Rectal smooth muscle tissue (tissue), 1 donor: ENCODE data around the gene TIAM1.

Experiments
- H3K27ac ChIP-seq: one replicate; pipeline ENCODE4 v1.7.0; 2013; ENCODE audit warnings: low read depth, low read length, inconsistent platforms
- H3K27me3 ChIP-seq: one replicate; pipeline ENCODE4 v1.7.0; 2013; ENCODE audit warnings: low read length; ENCODE audit not compliant: control insufficient read depth, insufficient read depth
- H3K36me3 ChIP-seq: one replicate; pipeline ENCODE4 v1.7.0; 2013; ENCODE audit warnings: low read length; ENCODE audit not compliant: control insufficient read depth, insufficient read depth
- H3K4me1 ChIP-seq: one replicate; pipeline ENCODE4 v1.7.0; 2013; ENCODE audit warnings: low read length; ENCODE audit not compliant: control insufficient read depth, insufficient read depth
- H3K4me3 ChIP-seq: one replicate; pipeline ENCODE4 v1.7.0; 2013; ENCODE audit warnings: low read length
- H3K9ac ChIP-seq: one replicate; pipeline ENCODE4 v1.7.0; 2013; ENCODE audit warnings: low read length

TIAM1 gene

DNA sequence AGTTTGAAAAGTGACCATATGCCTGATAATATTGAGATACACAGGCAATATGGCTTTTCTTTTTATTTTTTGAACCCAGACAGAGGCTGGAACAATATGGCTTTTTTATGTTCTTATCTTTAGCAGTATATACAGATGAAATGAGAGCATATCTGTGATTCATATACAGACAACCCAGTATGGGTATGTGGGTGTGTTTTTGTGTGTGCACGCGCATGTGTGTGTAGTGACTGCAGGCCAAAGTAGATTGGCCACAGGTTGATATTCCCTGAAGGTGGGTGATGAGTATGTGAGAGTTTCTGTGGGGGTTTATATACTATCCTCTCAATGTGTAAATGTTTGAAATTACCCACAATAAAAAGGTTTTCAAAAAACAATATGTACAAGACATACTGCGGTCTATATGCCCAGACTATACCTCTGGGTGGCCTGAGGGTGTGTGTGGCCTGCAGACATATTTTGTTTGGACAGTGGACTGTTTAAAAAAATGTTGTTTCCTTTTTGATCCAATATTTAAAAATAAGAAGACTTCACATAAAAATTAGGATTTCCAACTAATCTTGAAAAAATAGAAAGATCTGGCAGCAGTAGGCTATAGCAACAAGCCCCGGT, 26.3 kb upstream of the TIAM1 start:
- Histone ChIP-seq H3K9ac (no peak overlapping the region), H3K4me1 (no peaks in the 10 kb centered on the region), H3K27ac (no peak overlapping the region), H3K4me3 (no peak overlapping the region), H3K36me3 (no peaks in the 10 kb centered on the region), H3K27me3 (no peaks in the 10 kb centered on the region)

DNA sequence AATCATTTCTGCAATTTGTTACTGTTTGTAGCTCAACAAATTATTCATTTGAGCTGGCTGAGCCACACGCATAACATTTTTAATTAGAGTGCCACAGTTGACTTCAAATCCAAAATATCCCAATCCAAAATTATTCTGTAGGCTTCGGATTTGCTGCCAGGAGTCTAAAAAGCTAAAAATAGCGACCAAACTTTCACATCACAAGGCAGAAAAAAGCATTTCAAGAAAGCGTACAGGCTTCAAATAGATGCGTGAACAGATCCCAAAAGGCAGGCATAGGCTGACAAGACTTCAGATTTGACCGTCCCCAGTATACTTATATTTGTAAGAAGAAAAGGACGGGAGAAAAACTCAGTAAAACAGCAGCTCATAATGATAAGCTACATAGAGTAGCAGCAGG, 24.3 kb upstream of the TIAM1 start:
- no peaks in the 10 kb centered on the region for H3K36me3 ChIP-seq

DNA sequence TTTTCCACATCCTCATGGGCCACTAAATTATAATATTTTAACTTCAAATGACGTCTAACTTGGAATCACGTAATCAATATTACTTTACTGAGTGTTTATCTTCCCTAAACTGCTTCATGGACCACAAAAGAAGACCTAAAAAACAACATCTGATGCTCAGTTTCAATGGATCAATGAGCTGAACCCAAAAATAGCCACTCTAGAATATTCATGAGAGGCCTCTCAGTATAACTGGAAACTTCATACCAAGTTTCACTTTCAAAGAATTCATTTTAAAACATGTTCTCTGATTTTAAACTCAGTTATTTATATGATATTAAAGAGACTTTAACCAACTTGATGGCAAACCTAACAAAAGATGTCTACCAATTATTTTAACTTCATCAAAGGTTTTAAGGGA, 23.7 kb upstream of the TIAM1 start:
- no peaks in the 10 kb centered on the region for H3K36me3 ChIP-seq
- H3K4me1 ChIP-seq, result no peaks in the 10 kb centered on the region
- no peak overlapping the region for H3K9ac ChIP-seq
- no peak overlapping the region for H3K4me3 ChIP-seq
- no peaks in the 10 kb centered on the region for H3K27me3 ChIP-seq
- H3K27ac ChIP-seq, result no peak overlapping the region

More for the DNA sequence above, 24.3 kb upstream of the TIAM1 start:
- H3K9ac ChIP-seq, result no peak overlapping the region
- no peaks in the 10 kb centered on the region for H3K4me1 ChIP-seq
- no peaks in the 10 kb centered on the region for H3K27me3 ChIP-seq
- no peak overlapping the region for H3K4me3 ChIP-seq
- H3K27ac ChIP-seq, result no peak overlapping the region

DNA sequence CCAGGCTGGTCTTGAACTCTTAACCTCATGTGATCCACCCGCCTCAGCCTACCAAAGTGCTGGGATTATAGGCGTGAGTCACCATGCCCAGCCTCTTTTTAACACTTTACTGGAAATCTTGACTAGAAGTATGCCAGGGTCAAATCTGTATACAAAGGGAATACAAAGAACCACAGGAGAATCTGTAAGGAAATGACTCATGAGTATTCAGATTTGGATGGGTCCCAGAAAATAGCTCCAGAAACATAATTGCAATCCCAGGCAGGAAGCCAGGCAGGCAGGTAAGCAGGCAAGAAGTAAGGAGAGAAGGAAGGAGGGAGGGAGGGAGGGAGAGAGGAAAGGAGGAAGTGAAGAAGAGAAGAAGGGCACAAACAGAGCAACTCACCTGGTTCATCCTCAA, 22.8 kb upstream of the TIAM1 start:
- H3K4me1 ChIP-seq, result no peaks in the 10 kb centered on the region
- no peak overlapping the region for H3K27ac ChIP-seq
- H3K4me3 ChIP-seq, result no peak overlapping the region
- no peak overlapping the region for H3K9ac ChIP-seq
- H3K27me3 ChIP-seq, result no peaks in the 10 kb centered on the region
- H3K36me3 ChIP-seq, result no peaks in the 10 kb centered on the region

DNA sequence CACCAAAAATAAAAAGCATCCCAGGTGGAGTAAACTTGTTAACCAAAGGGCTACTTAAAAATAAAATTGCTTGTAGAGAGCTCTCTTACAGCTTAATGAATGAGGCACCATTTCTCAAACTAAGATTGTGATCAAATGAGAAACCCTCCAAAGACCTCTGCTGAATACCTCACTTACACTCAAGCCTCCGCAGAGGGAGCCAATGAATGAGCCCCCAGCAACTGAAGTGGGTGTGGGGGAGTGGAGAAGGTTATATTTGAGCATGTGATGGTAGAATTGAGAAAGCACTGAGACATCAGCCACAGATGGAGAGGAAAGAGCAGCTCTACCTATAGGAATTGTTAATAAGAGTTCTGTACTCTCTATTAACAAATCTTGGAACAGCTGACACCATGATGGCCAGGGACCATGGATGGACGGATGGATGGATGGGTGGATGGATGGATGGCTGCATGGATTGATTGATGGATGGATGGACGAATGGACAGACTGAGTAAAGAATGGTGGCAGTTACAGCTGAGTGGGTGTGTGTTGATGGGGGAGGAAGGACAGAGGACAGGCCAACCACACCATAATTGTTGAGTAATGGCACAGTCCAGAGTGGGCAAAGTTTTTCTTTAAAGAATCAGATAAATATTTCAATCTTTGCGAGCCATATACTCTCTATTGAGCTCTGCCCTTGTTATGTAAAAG, 20.3 kb upstream of the TIAM1 start:
- Histone ChIP-seq H3K27ac (no peak overlapping the region), H3K9ac (no peak overlapping the region), H3K27me3 (no peaks in the 10 kb centered on the region), H3K4me1 (no peaks in the 10 kb centered on the region), H3K36me3 (no peaks in the 10 kb centered on the region), H3K4me3 (no peak overlapping the region)

DNA sequence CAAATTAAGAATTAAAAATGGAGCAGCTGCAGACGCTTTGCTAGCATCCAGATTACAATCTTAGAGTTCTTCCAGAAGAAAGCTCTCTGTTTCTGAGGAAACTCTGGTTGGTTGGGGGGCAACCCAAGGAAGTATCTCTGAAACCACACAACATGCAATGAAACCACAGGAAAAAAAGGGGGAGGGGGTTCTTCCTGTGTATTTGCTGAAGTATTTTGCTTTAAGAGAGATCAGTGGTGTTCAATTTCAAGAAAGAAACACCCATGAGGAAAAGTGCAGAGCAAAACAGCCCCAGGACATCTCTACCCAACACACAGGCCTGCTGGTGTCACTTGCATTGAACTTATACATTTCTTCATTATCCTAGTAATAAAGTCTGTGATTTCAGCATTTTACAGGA, 19.7 kb upstream of the TIAM1 start:
- Histone ChIP-seq H3K4me3 (no peak overlapping the region), H3K4me1 (no peaks in the 10 kb centered on the region), H3K27ac (no peak overlapping the region), H3K9ac (no peak overlapping the region), H3K27me3 (no peaks in the 10 kb centered on the region), H3K36me3 (no peaks in the 10 kb centered on the region)

DNA sequence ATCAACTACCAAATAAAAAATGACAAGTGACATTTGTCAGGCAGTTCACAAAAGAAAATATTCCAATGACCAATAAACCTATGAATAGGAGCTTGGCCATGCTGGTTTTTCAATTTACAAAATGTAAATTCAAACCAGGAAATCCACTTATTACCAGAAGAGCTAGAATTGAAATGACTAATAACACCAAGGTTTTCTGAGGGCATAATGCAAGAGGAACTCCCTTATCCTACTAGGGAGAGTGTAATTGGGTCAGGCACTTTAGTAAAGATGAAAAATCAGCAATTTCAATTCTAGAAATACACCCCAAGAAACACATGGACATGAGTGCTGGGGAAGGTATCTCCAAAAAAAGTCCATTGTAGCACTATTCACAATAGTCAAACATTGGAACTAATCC, 16.7 kb upstream of the TIAM1 start:
- no peak overlapping the region for H3K4me3 ChIP-seq
- no peaks in the 10 kb centered on the region for H3K4me1 ChIP-seq
- no peak overlapping the region for H3K9ac ChIP-seq
- H3K27me3 ChIP-seq, result no peaks in the 10 kb centered on the region
- no peak overlapping the region for H3K27ac ChIP-seq
- H3K36me3 ChIP-seq, result no peaks in the 10 kb centered on the region

DNA sequence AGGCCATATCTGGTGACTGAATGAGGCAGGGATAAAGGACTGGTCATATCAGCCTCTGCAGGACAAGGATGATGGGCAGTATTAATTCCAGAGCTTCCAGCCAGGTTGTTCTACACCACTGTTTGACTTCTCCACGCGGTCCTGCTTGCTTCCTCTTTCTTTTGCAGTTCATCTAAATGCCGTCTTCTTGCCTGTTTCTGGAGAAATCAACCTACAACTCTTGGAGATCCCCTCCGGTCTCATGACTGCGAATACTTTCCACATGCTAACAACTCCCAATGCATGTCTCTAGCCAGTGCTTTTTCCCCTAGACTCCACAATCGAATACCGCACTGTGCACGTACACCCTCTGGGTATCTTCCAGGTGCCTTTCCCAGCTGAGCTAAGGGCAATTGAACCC, 14.1 kb upstream of the TIAM1 start:
- Histone ChIP-seq H3K27ac (no peak overlapping the region), H3K9ac (no peak overlapping the region)

DNA sequence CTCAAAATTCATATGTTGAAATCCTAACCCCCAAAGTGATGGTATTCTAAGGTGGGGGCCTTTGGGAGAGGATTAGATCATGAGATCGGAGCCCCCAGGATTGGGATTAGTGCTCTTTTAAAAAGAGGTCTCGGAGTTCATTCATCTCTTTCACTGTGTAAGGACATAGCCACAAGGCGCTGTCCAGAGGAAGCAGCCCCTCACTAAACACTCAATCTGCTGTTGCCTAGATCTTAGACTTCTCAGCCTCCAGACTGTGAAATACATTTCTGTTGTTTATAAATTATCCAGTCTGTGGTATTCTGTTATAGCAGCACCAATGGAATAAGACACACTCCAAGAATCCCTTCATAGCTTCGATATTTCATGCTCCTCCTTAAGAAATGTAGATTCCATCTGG, 12.4 kb upstream of the TIAM1 start:
- Histone ChIP-seq H3K4me1 (no peaks in the 10 kb centered on the region), H3K27ac (no peak overlapping the region), H3K9ac (no peak overlapping the region), H3K4me3 (no peak overlapping the region), H3K36me3 (no peaks in the 10 kb centered on the region), H3K27me3 (no peaks in the 10 kb centered on the region)

More for the DNA sequence above, 14.1 kb upstream of the TIAM1 start:
- H3K4me1 ChIP-seq, result no peaks in the 10 kb centered on the region
- no peaks in the 10 kb centered on the region for H3K36me3 ChIP-seq
- H3K4me3 ChIP-seq, result no peak overlapping the region
- no peaks in the 10 kb centered on the region for H3K27me3 ChIP-seq

DNA sequence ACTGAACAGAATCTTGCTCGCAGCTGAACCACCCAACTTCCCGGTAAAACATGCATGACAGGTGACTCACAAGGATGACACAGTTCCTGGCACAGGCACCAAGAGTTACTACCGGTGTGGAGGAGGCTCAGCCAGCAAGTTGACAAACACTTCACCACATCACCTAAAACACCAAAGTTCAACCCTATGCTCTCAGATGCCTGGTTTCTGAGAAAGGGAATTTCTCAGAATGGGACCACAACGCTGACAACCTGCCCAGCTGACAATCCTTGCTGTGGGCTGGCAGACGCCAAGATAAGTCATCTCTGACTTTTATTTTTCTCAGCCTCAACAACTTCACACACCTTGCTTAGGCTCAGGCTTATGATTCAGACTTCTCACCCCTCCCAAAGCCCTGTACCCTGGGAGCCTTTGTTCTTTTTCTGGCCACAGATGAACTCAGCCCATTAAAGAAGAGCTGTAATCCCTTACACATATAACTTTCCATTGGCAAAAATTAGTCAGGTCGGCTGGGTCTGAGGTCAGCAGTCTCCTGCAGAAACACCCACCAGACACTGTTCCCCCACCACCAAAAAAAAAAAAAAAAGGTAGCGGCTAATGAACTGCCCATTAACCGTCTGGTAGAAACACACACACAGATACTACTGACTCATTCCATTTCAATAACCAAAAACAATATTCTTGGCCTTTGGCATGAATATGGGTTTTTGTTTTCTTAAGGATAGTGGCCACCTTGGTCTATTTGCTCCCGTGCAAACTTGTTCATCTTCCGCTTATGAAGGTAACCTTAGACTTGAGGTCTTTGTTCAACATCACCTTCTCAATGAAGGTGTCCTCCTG, 10.8 kb upstream of the TIAM1 start:
- no peaks in the 10 kb centered on the region for H3K27me3 ChIP-seq
- no peak overlapping the region for H3K9ac ChIP-seq
- H3K36me3 ChIP-seq, result no peaks in the 10 kb centered on the region
- H3K4me3 ChIP-seq, result no peak overlapping the region
- no peak overlapping the region for H3K27ac ChIP-seq
- H3K4me1 ChIP-seq, result no peaks in the 10 kb centered on the region

DNA sequence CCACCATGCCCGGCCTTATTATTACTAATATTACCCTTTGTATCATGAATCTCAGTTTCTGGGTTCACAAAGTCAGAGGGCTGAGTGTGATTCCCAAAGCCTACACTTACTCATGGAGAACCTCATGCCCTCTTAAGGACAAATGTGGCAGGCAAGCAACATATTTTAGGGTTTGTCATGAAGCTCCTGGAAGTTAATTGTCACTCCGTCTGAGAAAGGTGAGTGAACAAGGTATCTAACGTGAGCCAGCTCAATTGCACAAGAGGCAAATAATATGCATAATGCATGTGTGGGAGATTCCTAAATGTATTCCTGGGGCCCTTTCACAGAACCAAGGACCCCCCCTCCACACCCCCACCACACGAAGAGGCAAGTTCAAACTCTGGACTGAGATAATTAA, 10.1 kb upstream of the TIAM1 start:
- Histone ChIP-seq H3K27me3 (no peaks in the 10 kb centered on the region), H3K4me3 (no peak overlapping the region), H3K27ac (no peak overlapping the region), H3K36me3 (no peaks in the 10 kb centered on the region), H3K4me1 (no peaks in the 10 kb centered on the region), H3K9ac (no peak overlapping the region)

DNA sequence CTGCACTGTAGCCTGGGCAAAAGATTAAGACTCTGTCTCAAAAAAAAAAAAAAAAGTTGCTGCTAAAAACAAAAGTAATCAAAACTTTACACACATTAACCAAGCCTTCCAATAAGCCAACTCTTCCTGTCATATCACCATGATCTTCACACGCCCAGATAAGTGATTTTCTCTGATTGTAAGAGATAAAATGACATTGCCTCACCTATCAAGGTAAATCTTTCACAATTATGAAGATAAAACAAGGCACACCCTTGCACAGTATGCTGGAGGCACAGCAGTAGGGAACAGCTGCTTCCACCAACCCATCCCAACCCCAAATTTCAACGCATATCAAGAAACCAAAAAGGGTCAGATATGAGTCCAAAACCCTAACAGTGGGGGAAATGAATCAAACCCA, 8.8 kb upstream of the TIAM1 start:
- Histone ChIP-seq H3K27me3 (no peaks in the 10 kb centered on the region), H3K9ac (no peak overlapping the region), H3K4me3 (no peak overlapping the region), H3K4me1 (no peaks in the 10 kb centered on the region), H3K36me3 (no peaks in the 10 kb centered on the region), H3K27ac (no peak overlapping the region)
